Measurements from ENCODE around the gene SSU72.

SSU72 gene

DNA sequence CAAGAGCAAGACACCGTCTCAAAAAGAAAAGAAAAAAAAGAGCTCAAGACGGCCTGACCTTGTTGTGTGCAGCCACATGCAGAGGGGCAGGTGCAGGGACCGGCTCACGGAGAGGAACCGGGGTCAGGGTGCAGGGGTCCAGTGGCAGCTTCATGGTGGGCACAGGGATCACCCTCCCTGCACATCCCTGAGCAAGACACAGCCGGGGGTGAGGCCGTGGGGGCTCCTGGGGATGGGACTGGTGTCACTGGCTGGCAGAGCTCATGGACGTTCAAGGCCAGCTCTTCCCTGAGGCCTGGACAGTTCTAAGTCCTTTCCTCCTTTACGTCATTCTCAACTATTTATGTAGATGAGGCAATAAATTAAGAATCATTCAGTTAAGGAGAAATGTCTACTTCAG, 27.7 kb downstream of the SSU72 start:
- no peaks in the 10 kb centered on the region for H3K27me3 ChIP-seq (ENCODE audit: control insufficient read depth, insufficient read depth, low read length)
- no peak overlapping the region for H3K9ac ChIP-seq (ENCODE audit: low read depth, low read length)
- H3K9me3 ChIP-seq (ENCODE audit: control insufficient read depth, insufficient read depth, low read length) = no peaks in the 10 kb centered on the region
- no peaks in the 10 kb centered on the region for H3K4me1 ChIP-seq (ENCODE audit: control insufficient read depth, insufficient read depth, low read length)
- H3K36me3 ChIP-seq (ENCODE audit: control insufficient read depth, insufficient read depth, low read length) = peaks cover 39% of the 10 kb centered on the region
- H3K27ac ChIP-seq (ENCODE audit: low read depth, low read length) = no peak overlapping the region
- no peak overlapping the region for H3K4me3 ChIP-seq (ENCODE audit: low read depth, low read length)

- no peaks in the 10 kb centered on the region for H3K4me1 ChIP-seq (ENCODE audit: control insufficient read depth, insufficient read depth, low read length)
- H3K36me3 ChIP-seq (ENCODE audit: control insufficient read depth, insufficient read depth, low read length) = peaks cover 47% of the 10 kb centered on the region
- no peak overlapping the region for H3K27ac ChIP-seq (ENCODE audit: low read depth, low read length)
- no peaks in the 10 kb centered on the region for H3K27me3 ChIP-seq (ENCODE audit: control insufficient read depth, insufficient read depth, low read length)
- H3K9me3 ChIP-seq (ENCODE audit: control insufficient read depth, insufficient read depth, low read length) = no peaks in the 10 kb centered on the region
- no peak overlapping the region for H3K4me3 ChIP-seq (ENCODE audit: low read depth, low read length)
- H3K9ac ChIP-seq (ENCODE audit: low read depth, low read length) = no peak overlapping the region
These were observed 28.5 kb downstream of the SSU72 start for GRCh38 chr1:1545946-1546737.

DNA sequence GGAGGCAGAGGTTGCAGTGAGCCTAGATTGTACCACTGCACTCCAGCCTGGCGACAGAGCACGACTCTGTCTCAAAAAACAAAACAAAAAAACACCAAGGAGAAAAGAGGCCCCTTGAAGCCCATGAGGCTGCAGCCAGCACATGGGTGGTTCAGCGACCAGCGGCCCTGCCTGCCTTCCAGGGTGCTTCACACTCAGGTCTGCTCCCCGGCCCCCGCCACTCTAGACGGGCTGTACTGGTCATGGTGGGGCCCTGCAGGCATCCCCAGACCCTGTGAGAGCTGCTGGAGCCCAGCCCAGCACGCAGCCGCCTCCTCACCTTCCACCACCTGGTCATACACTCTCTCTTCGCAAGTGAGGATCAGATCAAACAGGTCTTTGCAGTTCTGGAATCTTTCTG, 30.1 kb downstream of the SSU72 start:
- Histone ChIP-seq H3K27me3 (ENCODE audit: control insufficient read depth, insufficient read depth, low read length) (no peaks in the 10 kb centered on the region), H3K4me3 (ENCODE audit: low read depth, low read length) (no peak overlapping the region), H3K9ac (ENCODE audit: low read depth, low read length) (no peak overlapping the region), H3K27ac (ENCODE audit: low read depth, low read length) (no peak overlapping the region), H3K36me3 (ENCODE audit: control insufficient read depth, insufficient read depth, low read length) (peaks cover 48% of the 10 kb centered on the region), H3K9me3 (ENCODE audit: control insufficient read depth, insufficient read depth, low read length) (no peaks in the 10 kb centered on the region), H3K4me1 (ENCODE audit: control insufficient read depth, insufficient read depth, low read length) (no peaks in the 10 kb centered on the region)

GRCh38 chr1:1543706-1544099, 31.0 kb downstream of the SSU72 start:
- Histone ChIP-seq H3K4me3 (ENCODE audit: low read depth, low read length) (no peak overlapping the region), H3K9me3 (ENCODE audit: control insufficient read depth, insufficient read depth, low read length) (no peaks in the 10 kb centered on the region), H3K4me1 (ENCODE audit: control insufficient read depth, insufficient read depth, low read length) (no peaks in the 10 kb centered on the region), H3K27me3 (ENCODE audit: control insufficient read depth, insufficient read depth, low read length) (no peaks in the 10 kb centered on the region), H3K27ac (ENCODE audit: low read depth, low read length) (no peak overlapping the region), H3K9ac (ENCODE audit: low read depth, low read length) (no peak overlapping the region), H3K36me3 (ENCODE audit: control insufficient read depth, insufficient read depth, low read length) (peaks cover 47% of the 10 kb centered on the region)

GRCh38 chr1:1542766-1543705, 31.6 kb downstream of the SSU72 start:
- H3K36me3 ChIP-seq (ENCODE audit: control insufficient read depth, insufficient read depth, low read length) = peaks cover 52% of the 10 kb centered on the region

GRCh38 chr1:1541956-1542765, 32.5 kb downstream of the SSU72 start:
- Histone ChIP-seq H3K9ac (ENCODE audit: low read depth, low read length) (no peak overlapping the region), H3K27me3 (ENCODE audit: control insufficient read depth, insufficient read depth, low read length) (no peaks in the 10 kb centered on the region), H3K36me3 (ENCODE audit: control insufficient read depth, insufficient read depth, low read length) (peaks cover 52% of the 10 kb centered on the region), H3K27ac (ENCODE audit: low read depth, low read length) (no peak overlapping the region), H3K4me3 (ENCODE audit: low read depth, low read length) (no peak overlapping the region), H3K4me1 (ENCODE audit: control insufficient read depth, insufficient read depth, low read length) (no peaks in the 10 kb centered on the region), H3K9me3 (ENCODE audit: control insufficient read depth, insufficient read depth, low read length) (no peaks in the 10 kb centered on the region)

More at GRCh38 chr1:1542766-1543705, 31.6 kb downstream of the SSU72 start:
- Histone ChIP-seq H3K4me1 (ENCODE audit: control insufficient read depth, insufficient read depth, low read length) (no peaks in the 10 kb centered on the region), H3K9ac (ENCODE audit: low read depth, low read length) (no peak overlapping the region), H3K9me3 (ENCODE audit: control insufficient read depth, insufficient read depth, low read length) (no peaks in the 10 kb centered on the region), H3K27me3 (ENCODE audit: control insufficient read depth, insufficient read depth, low read length) (no peaks in the 10 kb centered on the region), H3K27ac (ENCODE audit: low read depth, low read length) (no peak overlapping the region), H3K4me3 (ENCODE audit: low read depth, low read length) (no peak overlapping the region)

GRCh38 chr1:1540818-1541628, 33.6 kb downstream of the SSU72 start:
- H3K4me3 ChIP-seq (ENCODE audit: low read depth, low read length) = peak overlapping the region; percentile 56
- H3K4me1 ChIP-seq (ENCODE audit: control insufficient read depth, insufficient read depth, low read length) = no peaks in the 10 kb centered on the region
- no peaks in the 10 kb centered on the region for H3K9me3 ChIP-seq (ENCODE audit: control insufficient read depth, insufficient read depth, low read length)
- peak overlapping the region; percentile 64 for H3K27ac ChIP-seq (ENCODE audit: low read depth, low read length)
- H3K27me3 ChIP-seq (ENCODE audit: control insufficient read depth, insufficient read depth, low read length) = no peaks in the 10 kb centered on the region
- peaks cover 46% of the 10 kb centered on the region for H3K36me3 ChIP-seq (ENCODE audit: control insufficient read depth, insufficient read depth, low read length)
- H3K9ac ChIP-seq (ENCODE audit: low read depth, low read length) = peak overlapping the region; percentile 13; the same call in 1 of the 2 replicates

- peak within 1 kb of the TSS; percentile 51; the same call in 1 of the 2 replicates for H3K9ac ChIP-seq (ENCODE audit: low read depth, low read length)
- no peaks in the 10 kb centered on the region for H3K4me1 ChIP-seq (ENCODE audit: control insufficient read depth, insufficient read depth, low read length)
- peak within 1 kb of the TSS; percentile 74 for H3K4me3 ChIP-seq (ENCODE audit: low read depth, low read length)
These were observed 34.4 kb downstream of the SSU72 start, which contains the start of gene TMEM240 for GRCh38 chr1:1540090-1540817. Gene TMEM240 (minus strand): TSS chr1:1540624. CDS start chr1:1540346, 278 bp downstream.

DNA sequence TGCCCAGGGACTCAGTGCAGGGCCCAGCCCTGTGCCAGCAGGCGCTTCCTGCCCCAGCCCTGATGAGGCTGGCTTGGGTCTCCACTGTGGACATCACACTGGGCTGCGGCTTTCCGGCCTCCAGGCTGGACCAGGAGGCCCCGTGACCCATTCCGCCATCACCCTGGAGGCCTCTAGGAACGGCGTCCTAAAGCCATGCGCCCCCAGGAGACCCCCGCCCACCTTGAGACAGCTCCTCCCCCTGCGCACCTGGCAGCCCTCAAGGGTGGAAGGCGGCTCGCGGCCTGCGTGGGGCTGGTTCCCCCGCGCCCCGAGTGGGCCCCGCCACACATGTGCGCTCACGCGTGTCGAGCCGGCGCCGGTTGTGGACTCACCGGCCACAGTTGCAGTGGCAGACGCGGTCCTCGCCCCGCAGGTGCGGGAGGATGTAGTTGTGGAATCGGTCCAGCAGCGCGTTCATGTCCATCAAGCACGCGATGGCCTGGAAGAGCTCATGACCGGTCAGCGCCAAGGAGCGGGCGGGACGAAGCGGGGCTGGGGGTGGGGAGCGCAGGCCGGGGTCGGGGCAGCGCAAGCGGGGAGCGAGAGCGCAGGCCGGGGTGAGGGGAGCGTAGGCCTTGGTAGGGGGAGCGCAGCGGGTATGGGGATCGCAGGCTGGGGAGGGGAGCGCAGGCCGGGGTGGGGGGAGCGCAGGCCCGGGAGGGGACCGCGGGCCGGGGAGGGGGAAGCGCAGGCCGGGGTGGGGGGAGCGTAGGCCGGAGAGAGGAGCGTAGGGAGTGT, 35.2 kb downstream of the SSU72 start:
- peak overlapping the region; percentile 74 for H3K4me3 ChIP-seq (ENCODE audit: low read depth, low read length)
- no peaks in the 10 kb centered on the region for H3K4me1 ChIP-seq (ENCODE audit: control insufficient read depth, insufficient read depth, low read length)
- no peaks in the 10 kb centered on the region for H3K9me3 ChIP-seq (ENCODE audit: control insufficient read depth, insufficient read depth, low read length)
- peak overlapping the region; percentile 12 for H3K27ac ChIP-seq (ENCODE audit: low read depth, low read length)
- H3K36me3 ChIP-seq (ENCODE audit: control insufficient read depth, insufficient read depth, low read length) = peaks cover 39% of the 10 kb centered on the region
- H3K9ac ChIP-seq (ENCODE audit: low read depth, low read length) = 0 out of 2 replicates have a peak overlapping the region, but pooled peaks have one; percentile 51
- no peaks in the 10 kb centered on the region for H3K27me3 ChIP-seq (ENCODE audit: control insufficient read depth, insufficient read depth, low read length)

More at GRCh38 chr1:1540090-1540817, 34.4 kb downstream of the SSU72 start, which contains the start of gene TMEM240:
- Histone ChIP-seq H3K9me3 (ENCODE audit: control insufficient read depth, insufficient read depth, low read length) (no peaks in the 10 kb centered on the region), H3K27ac (ENCODE audit: low read depth, low read length) (peak within 1 kb of the TSS; percentile 64), H3K36me3 (ENCODE audit: control insufficient read depth, insufficient read depth, low read length) (peaks cover 42% of the 10 kb centered on the region), H3K27me3 (ENCODE audit: control insufficient read depth, insufficient read depth, low read length) (no peaks in the 10 kb centered on the region)
